Muscle layer of colon (tissue), 2 donors: Measurements from ENCODE around the gene KLHL41.
A peak's percentile ranks its signal among the peaks of the same experiment; 100 is the strongest.

Experiments
- H3K27ac ChIP-seq: one replicate; pipeline ENCODE4 v1.7.0; 2013; ENCODE audit warnings: low read depth, mild to moderate bottlenecking, low read length, moderate library complexity
- H3K27me3 ChIP-seq, 2 donors: one replicate each; pipeline ENCODE4 v1.7.0; 2013; ENCODE audit warnings: low read length in 2 of 2, mild to moderate bottlenecking in 2 of 2; ENCODE audit not compliant: insufficient read depth in 2 of 2, control insufficient read depth in 1 of 2
- H3K36me3 ChIP-seq: one replicate; pipeline ENCODE4 v1.7.0; 2013; ENCODE audit warnings: mild to moderate bottlenecking, low read length; ENCODE audit not compliant: insufficient read depth
- H3K4me1 ChIP-seq: one replicate; pipeline ENCODE4 v1.7.0; 2013; ENCODE audit warnings: mild to moderate bottlenecking, low read length; ENCODE audit not compliant: insufficient read depth
- H3K4me3 ChIP-seq, 2 donors: one replicate each; pipeline ENCODE4 v1.7.0; 2013; ENCODE audit warnings: low read length in 2 of 2, low read depth in 1 of 2, mild to moderate bottlenecking in 1 of 2, moderate library complexity in 1 of 2
- H3K9ac ChIP-seq: one replicate; pipeline ENCODE4 v1.7.0; 2013; ENCODE audit warnings: low read length
- H3K9me3 ChIP-seq: one replicate; pipeline ENCODE4 v1.7.0; 2013; ENCODE audit warnings: mild to moderate bottlenecking, low read length
- donor health status: abdominal sarcoma.
- donor health status: Adenocarcinoma of cecum.

KLHL41 gene

DNA sequence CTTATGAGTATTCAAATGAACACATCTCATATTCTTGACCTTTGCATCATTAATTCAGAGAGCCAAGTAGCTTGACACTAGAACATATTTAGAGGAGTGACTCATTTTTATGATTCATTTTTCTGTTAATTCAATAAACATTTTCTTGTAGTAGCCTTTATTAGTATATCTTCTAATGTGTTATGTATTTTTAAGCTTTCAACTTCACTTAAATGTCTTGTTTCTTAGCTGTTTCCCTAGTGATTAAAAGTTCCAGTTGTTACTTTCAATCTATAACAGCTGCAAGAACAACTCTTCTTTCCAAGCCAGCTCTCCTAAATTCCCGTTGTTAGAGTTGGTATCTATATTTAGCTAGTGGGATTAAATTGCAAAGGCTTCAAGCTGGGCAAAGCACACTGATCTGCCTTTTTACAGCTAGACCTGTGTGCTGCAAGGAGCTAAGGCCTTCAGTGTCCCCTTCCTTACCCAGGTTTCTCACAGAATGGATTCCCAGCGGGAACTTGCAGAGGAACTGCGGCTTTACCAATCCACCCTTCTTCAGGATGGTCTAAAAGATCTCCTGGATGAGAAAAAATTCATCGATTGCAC lies at the start of gene KLHL41:
TSS of gene KLHL41 (plus strand) at position 405 of the 588 bp plus-strand sequence. CDS start at position 482, 77 bp downstream.
- Histone ChIP-seq H3K9ac (no peak within 1 kb of the TSS), H3K4me3 (no peak within 1 kb of the TSS), H3K27ac (no peak within 1 kb of the TSS)

DNA sequence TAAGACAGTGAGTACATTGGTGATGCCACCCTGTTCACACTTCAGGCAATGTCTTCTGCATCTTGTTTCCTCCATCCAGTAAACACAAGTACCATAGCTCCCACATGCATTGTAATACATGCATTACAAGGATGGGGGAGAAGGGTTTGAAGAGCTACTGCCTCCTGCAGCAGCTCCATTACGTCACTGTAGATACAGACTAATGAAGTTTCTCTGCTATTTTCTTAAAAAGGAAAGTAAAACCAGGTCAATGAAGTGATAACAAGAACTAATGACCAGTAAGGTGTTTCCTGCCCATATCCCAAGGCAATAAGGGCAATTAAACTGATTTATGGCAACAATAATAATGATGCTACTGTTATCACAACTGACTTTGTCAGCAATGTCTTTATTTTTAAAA lies 48.4 kb upstream of the KLHL41 start:
- Histone ChIP-seq H3K27me3 (no peaks in the 10 kb centered on the region), H3K36me3 (no peaks in the 10 kb centered on the region), H3K9me3 (no peaks in the 10 kb centered on the region), H3K27ac (no peak overlapping the region), H3K4me3 (no peak overlapping the region), H3K9ac (no peak overlapping the region), H3K4me1 (no peaks in the 10 kb centered on the region)

More for the DNA sequence above, at the start of gene KLHL41:
- Histone ChIP-seq H3K27me3 (no peaks in the 10 kb centered on the region), H3K4me1 (peaks cover 10% of the 10 kb centered on the region), H3K9me3 (no peaks in the 10 kb centered on the region), H3K36me3 (no peaks in the 10 kb centered on the region)

DNA sequence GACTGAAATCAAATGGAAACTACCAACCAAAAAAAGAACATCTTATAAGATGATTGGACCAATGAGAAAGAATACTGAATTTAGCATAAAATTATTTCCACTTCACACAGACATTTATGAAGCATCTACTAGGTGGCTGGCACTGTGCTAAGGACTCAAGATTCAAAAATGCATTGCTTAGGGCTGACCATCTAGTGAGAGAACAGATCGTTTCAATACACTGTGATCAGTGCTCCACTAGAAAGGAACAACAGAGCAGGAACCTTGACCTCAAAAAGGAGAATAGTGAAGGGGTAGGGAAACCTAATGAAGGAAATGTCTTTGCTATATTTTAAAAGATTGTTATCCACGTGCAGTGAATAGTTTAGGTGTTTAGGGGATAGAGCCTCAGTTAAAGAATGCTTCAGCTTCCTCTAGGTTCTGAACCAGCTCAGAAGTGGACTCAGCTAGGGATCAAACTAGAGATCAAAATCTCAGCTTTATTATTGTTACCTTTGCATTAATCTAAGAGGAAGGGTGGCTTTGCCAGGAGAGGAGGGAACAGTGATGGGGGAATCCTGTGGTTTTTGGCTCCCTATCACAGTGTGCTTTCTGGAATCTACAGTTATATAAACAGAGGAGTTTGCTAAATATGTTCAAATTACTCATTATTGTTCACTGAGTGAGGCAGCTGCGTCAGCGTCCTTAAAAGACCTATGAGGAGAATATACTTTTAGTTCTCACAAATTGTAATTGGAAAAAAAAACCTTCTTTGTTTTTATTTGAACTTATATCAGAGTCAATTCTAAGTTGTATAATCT lies 46.4 kb upstream of the KLHL41 start:
- no peak overlapping the region for H3K9ac ChIP-seq
- no peaks in the 10 kb centered on the region for H3K27me3 ChIP-seq
- H3K27ac ChIP-seq = no peak overlapping the region
- no peaks in the 10 kb centered on the region for H3K36me3 ChIP-seq
- no peak overlapping the region for H3K4me3 ChIP-seq
- no peaks in the 10 kb centered on the region for H3K4me1 ChIP-seq
- no peaks in the 10 kb centered on the region for H3K9me3 ChIP-seq

DNA sequence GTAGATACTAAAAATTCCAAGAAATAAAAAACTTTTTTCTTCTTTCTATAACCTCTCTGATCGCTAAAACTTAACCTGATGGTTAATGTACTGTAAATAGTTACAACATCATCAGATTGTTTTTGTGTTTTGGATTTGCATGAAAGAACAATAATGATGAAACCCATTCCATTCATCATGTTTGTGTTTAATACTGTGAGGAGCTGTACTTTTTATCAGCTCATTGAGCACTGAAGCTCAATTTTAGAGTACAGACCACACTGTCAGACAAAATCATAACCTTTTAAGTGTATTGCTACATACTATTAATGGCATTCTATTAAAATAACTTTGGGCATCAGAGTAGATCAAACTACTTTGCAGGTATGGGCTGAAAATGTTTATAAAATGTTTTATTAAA lies 45.0 kb upstream of the KLHL41 start:
- no peaks in the 10 kb centered on the region for H3K9me3 ChIP-seq

DNA sequence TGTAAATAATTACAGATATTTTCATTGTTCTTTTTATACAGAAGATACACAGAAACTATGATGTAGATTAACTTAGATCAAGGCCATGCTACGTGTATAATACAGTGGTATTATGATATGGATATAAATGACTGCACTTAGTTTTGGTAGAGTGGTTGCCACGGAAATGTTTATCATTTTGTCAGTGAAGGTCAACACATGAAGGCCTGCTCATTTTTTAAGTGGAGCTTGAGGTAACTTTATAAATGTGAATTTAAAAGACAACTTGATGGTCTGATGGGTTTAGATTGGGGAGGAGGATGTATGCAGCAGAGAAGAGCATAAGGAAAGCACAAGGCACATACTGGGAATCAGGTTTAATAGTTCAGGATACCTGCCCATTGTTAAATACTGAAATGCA lies 44.6 kb upstream of the KLHL41 start:
- Histone ChIP-seq H3K4me3 (no peak overlapping the region), H3K27me3 (no peaks in the 10 kb centered on the region), H3K9me3 (no peaks in the 10 kb centered on the region)

More for the DNA sequence above, 45.0 kb upstream of the KLHL41 start:
- H3K36me3 ChIP-seq = no peaks in the 10 kb centered on the region
- H3K27ac ChIP-seq = no peak overlapping the region
- H3K4me3 ChIP-seq = no peak overlapping the region
- no peaks in the 10 kb centered on the region for H3K27me3 ChIP-seq
- H3K9ac ChIP-seq = no peak overlapping the region
- no peaks in the 10 kb centered on the region for H3K4me1 ChIP-seq

DNA sequence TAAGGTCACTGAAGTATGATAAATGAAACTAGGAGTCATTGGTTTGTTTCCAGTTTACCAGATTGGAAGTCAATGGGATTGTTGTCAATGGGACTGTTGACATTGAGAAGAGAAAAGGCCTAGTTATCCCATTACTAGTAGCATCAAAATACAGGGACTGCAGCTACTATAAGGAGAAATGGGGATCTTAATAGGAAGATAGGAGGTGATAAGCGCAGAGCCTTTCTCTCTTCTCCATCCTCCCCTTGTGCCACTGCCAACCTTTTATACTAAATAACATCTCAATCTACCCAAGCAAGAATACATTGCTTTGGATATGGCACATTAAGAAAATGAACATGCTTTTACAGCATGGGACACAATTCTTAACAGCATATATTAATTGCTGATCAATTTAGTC lies 40.7 kb upstream of the KLHL41 start:
- no peak overlapping the region for H3K4me3 ChIP-seq
- H3K9me3 ChIP-seq = no peaks in the 10 kb centered on the region
- no peaks in the 10 kb centered on the region for H3K27me3 ChIP-seq
- no peaks in the 10 kb centered on the region for H3K4me1 ChIP-seq
- H3K9ac ChIP-seq = no peak overlapping the region
- H3K36me3 ChIP-seq = no peaks in the 10 kb centered on the region
- H3K27ac ChIP-seq = no peak overlapping the region

More for the DNA sequence above, 44.6 kb upstream of the KLHL41 start:
- no peaks in the 10 kb centered on the region for H3K4me1 ChIP-seq
- H3K9ac ChIP-seq = no peak overlapping the region
- H3K36me3 ChIP-seq = no peaks in the 10 kb centered on the region
- H3K27ac ChIP-seq = no peak overlapping the region

DNA sequence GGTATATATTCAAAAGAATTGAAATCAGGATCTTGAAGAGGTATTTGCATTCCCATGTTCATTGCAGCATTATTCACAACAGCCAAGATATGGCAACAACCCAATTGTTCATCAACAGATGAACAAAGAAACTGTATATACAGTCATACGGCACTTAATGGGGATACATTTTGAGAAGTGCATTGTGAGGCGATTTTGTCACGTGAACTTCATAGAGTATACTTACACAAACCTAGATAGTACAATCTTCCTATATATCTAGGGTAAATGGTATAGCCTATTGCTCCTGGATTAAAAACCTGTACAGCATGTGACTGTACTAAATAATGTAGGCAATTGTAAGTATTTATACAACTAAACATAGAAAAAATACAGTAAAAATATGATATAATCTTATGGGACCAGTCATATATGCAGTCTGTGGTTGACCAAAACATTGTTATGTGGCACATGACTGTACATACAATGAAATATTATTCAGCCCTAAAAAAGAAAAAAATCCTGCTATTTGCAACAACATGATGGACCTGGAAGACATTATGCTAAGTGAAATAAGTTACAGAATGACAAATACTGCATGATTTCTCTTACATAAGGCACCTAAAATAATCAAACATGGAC lies 39.4 kb upstream of the KLHL41 start:
- no peaks in the 10 kb centered on the region for H3K9me3 ChIP-seq
- H3K27ac ChIP-seq = no peak overlapping the region
- H3K4me1 ChIP-seq = no peaks in the 10 kb centered on the region
- H3K4me3 ChIP-seq = no peak overlapping the region
- no peaks in the 10 kb centered on the region for H3K27me3 ChIP-seq
- no peaks in the 10 kb centered on the region for H3K36me3 ChIP-seq
- no peak overlapping the region for H3K9ac ChIP-seq

DNA sequence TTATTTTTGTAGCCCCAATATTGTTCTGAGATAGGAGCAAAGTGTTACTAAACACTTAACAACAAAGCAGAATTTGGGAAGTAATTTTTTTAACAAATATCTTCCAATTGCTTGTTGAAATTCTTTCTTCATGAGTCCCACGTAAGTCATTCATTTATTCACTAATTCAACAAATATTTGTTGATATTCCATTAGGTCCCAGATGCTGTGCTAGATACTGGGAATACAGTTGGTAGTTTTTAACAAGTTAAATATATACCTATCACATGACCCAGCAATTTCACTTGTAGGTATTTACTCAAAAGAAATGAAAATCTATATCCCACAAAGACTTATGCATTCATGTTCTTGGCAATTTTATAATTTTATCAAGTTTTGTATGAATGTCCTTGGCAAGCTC lies 37.3 kb upstream of the KLHL41 start:
- no peak overlapping the region for H3K9ac ChIP-seq
- no peaks in the 10 kb centered on the region for H3K9me3 ChIP-seq
- no peak overlapping the region for H3K4me3 ChIP-seq

DNA sequence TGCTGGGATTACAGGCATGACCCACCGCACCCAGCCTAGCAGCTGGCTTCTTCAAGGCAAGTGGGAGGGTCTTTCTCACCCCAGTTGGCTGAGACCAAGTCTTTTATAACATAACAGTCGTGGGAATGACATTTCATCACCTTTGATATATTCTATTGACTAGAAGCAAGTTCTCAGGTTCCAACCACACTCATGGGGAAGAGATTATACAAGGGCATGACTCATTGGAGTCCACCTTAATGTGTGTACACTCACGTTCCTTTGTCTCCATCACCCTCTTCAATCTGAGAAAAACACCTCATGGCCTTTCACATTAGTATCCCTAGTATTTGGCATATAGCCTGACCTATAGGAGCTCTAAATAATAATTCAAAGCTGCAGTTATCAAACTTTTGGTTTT lies 33.0 kb upstream of the KLHL41 start:
- no peaks in the 10 kb centered on the region for H3K9me3 ChIP-seq
- no peak overlapping the region for H3K9ac ChIP-seq
- no peaks in the 10 kb centered on the region for H3K36me3 ChIP-seq
- peaks cover 6% of the 10 kb centered on the region for H3K4me1 ChIP-seq
- H3K27me3 ChIP-seq = no peaks in the 10 kb centered on the region
- no peak overlapping the region for H3K27ac ChIP-seq
- H3K4me3 ChIP-seq = no peak overlapping the region

More for the DNA sequence above, 37.3 kb upstream of the KLHL41 start:
- H3K27ac ChIP-seq = no peak overlapping the region
- H3K4me1 ChIP-seq = no peaks in the 10 kb centered on the region
- no peaks in the 10 kb centered on the region for H3K36me3 ChIP-seq
- no peaks in the 10 kb centered on the region for H3K27me3 ChIP-seq

DNA sequence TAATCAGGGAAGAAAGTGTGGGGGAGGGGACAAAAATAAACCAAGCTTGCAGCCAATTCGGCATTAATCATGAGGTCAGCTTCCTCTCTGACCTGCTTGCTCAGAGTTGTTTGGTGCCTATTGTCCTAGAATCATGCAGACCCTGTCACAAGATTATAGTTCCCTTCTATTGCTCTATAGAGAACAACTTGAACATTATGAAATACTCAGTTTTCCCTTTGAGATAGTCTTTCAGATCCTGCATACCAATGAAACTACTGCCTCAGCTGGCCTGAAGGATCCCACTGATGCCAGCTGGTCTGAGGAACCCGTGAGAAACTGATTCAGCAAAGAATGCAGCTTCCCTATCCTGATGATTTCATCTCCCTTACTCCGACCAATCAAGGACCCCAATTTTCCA lies 31.2 kb upstream of the KLHL41 start:
- no peaks in the 10 kb centered on the region for H3K27me3 ChIP-seq
- peak overlapping the region in 1 of 2 donors; percentile 76 for H3K4me3 ChIP-seq
- H3K36me3 ChIP-seq = peaks cover 15% of the 10 kb centered on the region
- H3K4me1 ChIP-seq = peaks cover 6% of the 10 kb centered on the region
- no peak overlapping the region for H3K9ac ChIP-seq
- no peak overlapping the region for H3K27ac ChIP-seq
- H3K9me3 ChIP-seq = no peaks in the 10 kb centered on the region

DNA sequence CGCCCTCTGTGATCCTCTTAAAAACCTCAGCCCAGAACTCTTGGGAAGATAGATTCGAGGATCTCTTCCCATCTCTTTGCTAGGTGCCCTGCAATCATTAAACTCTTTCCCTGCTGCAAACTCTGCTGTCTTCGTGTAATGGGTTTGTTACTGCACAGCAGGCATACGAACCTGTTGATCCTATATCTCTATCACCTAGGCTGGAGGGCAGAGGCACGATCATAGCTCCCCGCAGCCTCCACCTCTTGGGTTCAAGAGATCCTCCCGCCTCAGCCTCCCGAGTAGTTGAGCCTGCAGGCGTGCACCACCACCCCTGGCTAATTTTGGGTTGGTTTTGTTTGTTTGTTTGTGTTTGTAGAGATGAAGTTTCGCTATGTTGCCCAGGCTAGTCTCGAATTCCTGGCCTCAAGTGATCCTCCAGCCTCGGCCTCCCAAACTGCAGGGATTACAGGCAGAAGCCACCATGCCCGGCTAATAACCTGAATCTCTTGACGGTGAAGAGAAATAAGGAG lies 30.7 kb upstream of the KLHL41 start:
- Histone ChIP-seq H3K27ac (peak overlapping the region; percentile 90), H3K9ac (no peak overlapping the region), H3K4me3 (peak overlapping the region; percentile 76 to 97), H3K9me3 (no peaks in the 10 kb centered on the region), H3K36me3 (peaks cover 19% of the 10 kb centered on the region), H3K4me1 (peaks cover 6% of the 10 kb centered on the region), H3K27me3 (no peaks in the 10 kb centered on the region)
